Esophagus (tissue), 2 donors: ENCODE data around the gene NES. TPM values are rescaled to one million over a fixed set of nuclear protein-coding genes. Genes with fewer than 3 reads are reported as not detected.
A peak's percentile ranks its signal among the peaks of the same experiment; 100 is the strongest.

Source experiments
- H3K27ac ChIP-seq, 2 donors: one replicate each; pipeline ENCODE4 v1.5.1; 2013; ENCODE audit warnings: low read depth in 2 of 2, mild to moderate bottlenecking in 2 of 2, inconsistent platforms in 1 of 2, low read length in 1 of 2, moderate library complexity in 1 of 2
- H3K27me3 ChIP-seq, 2 donors: one replicate each; pipeline ENCODE4 v1.6.1; 2013; ENCODE audit warnings: low read length in 2 of 2, control low read depth in 1 of 2, mild to moderate bottlenecking in 1 of 2; ENCODE audit not compliant: insufficient read depth in 2 of 2, control insufficient read depth in 1 of 2
- H3K36me3 ChIP-seq, 2 donors: one replicate each; pipeline ENCODE4 v1.6.1; 2013; ENCODE audit warnings: low read length in 1 of 2; ENCODE audit not compliant: control insufficient read depth in 2 of 2, insufficient read depth in 2 of 2
- H3K4me1 ChIP-seq, 2 donors: one replicate each; pipeline ENCODE4 v1.6.1; 2013; ENCODE audit warnings: low read length in 1 of 2; ENCODE audit not compliant: control insufficient read depth in 2 of 2, insufficient read depth in 2 of 2
- H3K4me3 ChIP-seq, 2 donors: one replicate each; pipeline ENCODE4 v1.5.1; 2013; ENCODE audit warnings: low read length in 2 of 2, mild to moderate bottlenecking in 2 of 2, low read depth in 1 of 2, moderate library complexity in 1 of 2
- H3K9me3 ChIP-seq, 2 donors: one replicate each; pipeline ENCODE4 v1.6.1; 2013; ENCODE audit warnings: mild to moderate bottlenecking in 2 of 2, low read depth in 1 of 2, low read length in 1 of 2, moderate library complexity in 1 of 2; ENCODE audit not compliant: control insufficient read depth in 2 of 2, insufficient read depth in 1 of 2
- WGBS, 2 donors: extraction: QIAGEN DNeasy Blood & Tissue Kit; methylation state at CpG; one replicate each; pipeline ENCODE4 v1.1.7; 2013; 5-methylcytosine and 5-hydroxymethylcytosine counted together
- polyA plus RNA-seq, 2 donors: library from polyadenylated mRNA; stranded (reverse); fragments of 200-250 nt; gene quantifications; one replicate each; pipeline ENCODE4 v1.2.3, GENCODE V29; 2013
- donor health status: healthy with polysubstance abuse.
- donor health status: Bipolar disorder and iron deficiency.

The NES gene
- polyA plus RNA-seq, 2 donors = 2.4 to 3.0 TPM

- Histone ChIP-seq H3K27me3 (peaks cover 0 to 16% of the 10 kb centered on the region in 2 donors), H3K4me1 (peaks cover 13 to 18% of the 10 kb centered on the region in 2 donors), H3K9me3 (no peaks in the 10 kb centered on the region), H3K4me3 (no peak overlapping the region), H3K36me3 (no peaks in the 10 kb centered on the region), H3K27ac (no peak overlapping the region)
- WGBS, 2 donors = 69 to 79% methylated on average over 2 of the region's 2 CpGs
Measured at GRCh38 chr1:156627313-156627880, 49.8 kb downstream of the NES start.

- H3K27ac ChIP-seq = no peak overlapping the region
- 40 to 46% methylated on average over 4 of the region's 4 CpGs for WGBS, 2 donors
- peak overlapping the region in 1 of 2 donors; percentile 24 for H3K4me3 ChIP-seq
- peaks cover 13 to 18% of the 10 kb centered on the region in 2 donors for H3K4me1 ChIP-seq
- no peaks in the 10 kb centered on the region for H3K36me3 ChIP-seq
- H3K27me3 ChIP-seq = peaks cover 0 to 16% of the 10 kb centered on the region in 2 donors
- no peaks in the 10 kb centered on the region for H3K9me3 ChIP-seq
Measured at GRCh38 chr1:156626079-156626438, 51.1 kb downstream of the NES start.

- no peaks in the 10 kb centered on the region for H3K36me3 ChIP-seq
- peaks cover 13 to 18% of the 10 kb centered on the region in 2 donors for H3K4me1 ChIP-seq
- H3K9me3 ChIP-seq = no peaks in the 10 kb centered on the region
- H3K4me3 ChIP-seq = peak overlapping the region; percentile 21 to 24
- no peak overlapping the region for H3K27ac ChIP-seq
- WGBS, 2 donors = 2% methylated on average over 39 to 45 of the region's 45 CpGs
- peaks cover 0 to 16% of the 10 kb centered on the region in 2 donors for H3K27me3 ChIP-seq
Measured at GRCh38 chr1:156625436-156626078, 51.6 kb downstream of the NES start.

- Histone ChIP-seq H3K36me3 (no peaks in the 10 kb centered on the region), H3K27me3 (peaks cover 0 to 16% of the 10 kb centered on the region in 2 donors), H3K4me1 (peaks cover 13 to 18% of the 10 kb centered on the region in 2 donors), H3K9me3 (no peaks in the 10 kb centered on the region), H3K27ac (no peak overlapping the region), H3K4me3 (peak overlapping the region; percentile 21 to 24)
- WGBS, 2 donors = 2 to 3% methylated on average over 51 to 55 of the region's 55 CpGs
Measured at GRCh38 chr1:156624814-156625435, 52.3 kb downstream of the NES start.

GRCh38 chr1:156623946-156624813 lies 53.0 kb downstream of the NES start:
- no peaks in the 10 kb centered on the region for H3K9me3 ChIP-seq
- 2% methylated on average over 84 to 87 of the region's 87 CpGs for WGBS, 2 donors
- H3K4me3 ChIP-seq = peak overlapping the region in 1 of 2 donors; percentile 24
- H3K27ac ChIP-seq = no peak overlapping the region
- no peaks in the 10 kb centered on the region for H3K36me3 ChIP-seq
- H3K27me3 ChIP-seq = peaks cover 0 to 18% of the 10 kb centered on the region in 2 donors
- peaks cover 13 to 18% of the 10 kb centered on the region in 2 donors for H3K4me1 ChIP-seq

GRCh38 chr1:156622581-156623297 lies 54.5 kb downstream of the NES start:
- no peaks in the 10 kb centered on the region for H3K36me3 ChIP-seq
- no peaks in the 10 kb centered on the region for H3K9me3 ChIP-seq
- peaks cover 13 to 18% of the 10 kb centered on the region in 2 donors for H3K4me1 ChIP-seq
- H3K4me3 ChIP-seq = no peak overlapping the region
- WGBS, 2 donors = 59 to 70% methylated on average over 6 of the region's 6 CpGs
- H3K27ac ChIP-seq = no peak overlapping the region
- peaks cover 0 to 21% of the 10 kb centered on the region in 2 donors for H3K27me3 ChIP-seq

GRCh38 chr1:156619582-156619955 lies 57.6 kb downstream of the NES start:
- no peaks in the 10 kb centered on the region for H3K9me3 ChIP-seq
- no peak overlapping the region for H3K4me3 ChIP-seq
- peaks cover 0 to 8% of the 10 kb centered on the region in 2 donors for H3K27me3 ChIP-seq
- H3K36me3 ChIP-seq = no peaks in the 10 kb centered on the region
- 20 to 26% methylated on average over 6 of the region's 6 CpGs for WGBS, 2 donors
- peaks cover 4 to 9% of the 10 kb centered on the region in 2 donors for H3K4me1 ChIP-seq
- H3K27ac ChIP-seq = no peak overlapping the region

GRCh38 chr1:156618853-156619581 lies 58.2 kb downstream of the NES start, which contains the start of gene HAPLN2:
HAPLN2 (plus strand) TSS chr1:156619415; CDS start chr1:156623491, 4,076 bp downstream.
- 12 to 18% methylated on average over 7 of the region's 7 CpGs for WGBS, 2 donors
- Histone ChIP-seq H3K27me3 (peaks cover 0 to 6% of the 10 kb centered on the region in 2 donors), H3K36me3 (no peaks in the 10 kb centered on the region), H3K9me3 (no peaks in the 10 kb centered on the region), H3K27ac (no peak within 1 kb of the TSS), H3K4me1 (peaks cover 0 to 3% of the 10 kb centered on the region in 2 donors), H3K4me3 (no peak within 1 kb of the TSS)
